Skin of body (tissue), 2 donors: ENCODE results near the gene NCOA4. TPM values are rescaled to one million over a fixed set of nuclear protein-coding genes. Genes with fewer than 3 reads are reported as not detected.
"Not testable (repeated sequence)": the region's sequence is repeated elsewhere in the genome, so short reads cannot be mapped to it uniquely, and the experiment has no call there.

Experiments used
- DNase-seq: peaks from one replicate; lab custom pipeline; 2025; lab: John Stamatoyannopoulos, UW
- total RNA-seq: library from RNA; depleted of rRNA; stranded (reverse); fragments of >200 nt; gene quantifications from one replicate; pipeline ENCODE4 v1.2.3, GENCODE V29; 2014

Gene NCOA4
- total RNA-seq, 1 donor from 2014 or later: 291 TPM

- no peak for DNase-seq
These were observed 10.1 kb downstream of the NCOA4 start for GRCh38 chr10:46020344-46020657.

- DNase-seq: no peak
These were observed 10.7 kb downstream of the NCOA4 start for GRCh38 chr10:46019569-46020343.

GRCh38 chr10:46019177-46019528, 11.3 kb downstream of the NCOA4 start:
- no peak for DNase-seq

GRCh38 chr10:46018453-46019176, 11.8 kb downstream of the NCOA4 start:
- no peak for DNase-seq

- no peak for DNase-seq
These were observed 12.7 kb downstream of the NCOA4 start for GRCh38 chr10:46017733-46018132.

GRCh38 chr10:46016811-46017210, 13.6 kb downstream of the NCOA4 start:
- DNase-seq: no peak

GRCh38 chr10:46016190-46016589, 14.2 kb downstream of the NCOA4 start:
- DNase-seq: no peak

GRCh38 chr10:46014683-46015405, 15.6 kb downstream of the NCOA4 start:
- no peak for DNase-seq

- no peak for DNase-seq
These were observed 16.2 kb downstream of the NCOA4 start for GRCh38 chr10:46014206-46014605.

GRCh38 chr10:46012746-46013145, 17.7 kb downstream of the NCOA4 start:
- DNase-seq: no peak

GRCh38 chr10:46006219-46006618, 24.2 kb downstream of the NCOA4 start:
- no peak for DNase-seq

- DNase-seq: no peak
These were observed 25.0 kb downstream of the NCOA4 start for GRCh38 chr10:46005383-46005782.

GRCh38 chr10:46004963-46005362, 25.5 kb downstream of the NCOA4 start:
- no peak for DNase-seq

GRCh38 chr10:46002916-46003693, 27.3 kb downstream of the NCOA4 start:
- DNase-seq: no peak

- DNase-seq: not testable (repeated sequence)
These were observed 28.2 kb downstream of the NCOA4 start for GRCh38 chr10:46002189-46002687.

GRCh38 chr10:46001187-46001756, 29.2 kb downstream of the NCOA4 start:
- DNase-seq: no peak

- DNase-seq: no peak
These were observed 29.9 kb downstream of the NCOA4 start for GRCh38 chr10:46000538-46000937.

GRCh38 chr10:45999955-46000354, 30.5 kb downstream of the NCOA4 start:
- DNase-seq: not testable (repeated sequence)

- DNase-seq: no peak
These were observed 32.2 kb downstream of the NCOA4 start for GRCh38 chr10:45997994-45998763.

- DNase-seq: no peak
These were observed 32.9 kb downstream of the NCOA4 start for GRCh38 chr10:45997557-45997956.
